ENCODE measurements around the gene PGA3.
"Not testable (repeated sequence)": the region's sequence is repeated elsewhere in the genome, so short reads cannot be mapped to it uniquely, and the experiment has no call there.

Gene PGA3

DNA sequence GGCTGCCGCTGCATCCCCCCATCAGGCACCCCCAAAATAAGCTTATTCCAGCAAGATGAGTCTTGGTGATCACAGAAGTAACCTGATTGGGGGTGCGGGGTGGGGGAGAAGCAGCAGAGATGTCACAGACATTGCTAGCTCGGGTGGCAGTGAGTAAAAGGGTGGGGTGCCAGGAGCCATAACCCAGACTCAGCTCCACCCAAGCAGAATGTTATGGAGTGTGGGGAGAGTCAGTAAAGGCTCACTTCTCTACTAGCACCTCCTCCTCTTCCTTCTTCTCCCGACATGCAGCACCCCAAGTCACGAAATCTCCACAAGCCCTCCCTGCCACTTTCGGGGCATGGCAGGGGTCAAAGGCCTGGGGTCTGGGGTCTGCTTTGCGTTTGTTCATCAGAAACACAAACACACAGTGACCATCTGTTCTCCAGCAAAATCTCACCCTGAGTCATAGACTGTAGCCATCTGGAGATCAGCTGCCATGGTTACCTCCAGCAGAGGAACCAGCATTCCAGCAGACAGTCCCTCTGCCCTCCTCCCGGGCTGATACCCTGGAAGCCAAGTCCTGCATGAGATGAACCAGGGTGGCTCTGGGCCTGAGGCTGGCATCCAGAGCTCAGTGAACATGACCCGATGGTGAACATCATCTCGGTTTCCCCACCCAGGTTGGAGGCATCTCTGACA lies 42.1 kb downstream of the PGA3 start:
- H3K27me3 ChIP-seq (replicated peaks; ENCODE audit: control insufficient read depth, insufficient read depth, low read length); H3K4me3 ChIP-seq (replicated peaks; ENCODE audit: low read depth, low read length); DNase-seq (ENCODE audit: extremely low read depth, insufficient read length); H3K36me3 ChIP-seq (ENCODE audit: control insufficient read depth, insufficient read depth, low read length): not testable (repeated sequence)

DNA sequence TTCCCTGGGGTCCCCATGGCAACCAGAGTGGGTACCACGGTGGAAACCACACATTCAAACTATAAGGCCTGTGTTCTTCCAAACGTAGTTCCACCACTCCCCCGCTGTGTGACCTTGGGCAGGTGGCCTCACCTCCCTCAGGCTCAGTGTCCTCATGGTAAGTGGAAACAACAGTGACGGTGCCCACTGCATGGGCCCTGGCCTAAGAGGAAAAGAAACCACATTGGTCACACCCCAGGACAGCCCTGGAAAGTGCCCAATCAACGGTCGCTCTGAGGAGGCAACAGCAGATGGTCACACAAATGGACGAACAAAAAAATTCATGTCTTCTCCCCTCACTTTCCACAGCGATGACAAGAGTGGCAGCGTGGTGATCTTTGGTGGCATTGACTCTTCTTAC lies 44.8 kb downstream of the PGA3 start:
- DNase-seq (ENCODE audit: extremely low read depth, insufficient read length); H3K36me3 ChIP-seq (ENCODE audit: control insufficient read depth, insufficient read depth, low read length); H3K4me3 ChIP-seq (replicated peaks; ENCODE audit: low read depth, low read length); H3K27me3 ChIP-seq (replicated peaks; ENCODE audit: control insufficient read depth, insufficient read depth, low read length): not testable (repeated sequence)

DNA sequence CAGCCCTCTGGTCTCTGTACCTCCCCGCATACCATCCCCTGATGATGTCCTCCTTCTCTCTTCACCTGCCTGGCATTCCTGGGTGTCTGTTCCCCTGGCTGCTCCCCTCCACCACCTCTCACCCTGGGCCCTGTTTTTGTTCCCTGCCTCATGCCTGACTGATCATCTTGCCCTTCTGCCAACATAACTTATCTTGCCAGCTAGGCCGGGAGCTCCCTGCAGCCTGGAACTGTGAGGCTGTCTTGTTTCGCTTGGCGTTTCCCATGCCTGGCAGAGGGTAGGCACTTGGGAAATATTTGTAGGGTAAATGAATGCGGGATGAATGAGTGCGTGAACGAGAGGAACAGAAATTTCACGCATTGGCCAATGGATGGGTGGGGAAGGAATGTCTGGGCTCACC lies 45.9 kb downstream of the PGA3 start:
- H3K4me3 ChIP-seq (replicated peaks; ENCODE audit: low read depth, low read length); H3K36me3 ChIP-seq (ENCODE audit: control insufficient read depth, insufficient read depth, low read length); H3K27me3 ChIP-seq (replicated peaks; ENCODE audit: control insufficient read depth, insufficient read depth, low read length); DNase-seq (ENCODE audit: extremely low read depth, insufficient read length): not testable (repeated sequence)

DNA sequence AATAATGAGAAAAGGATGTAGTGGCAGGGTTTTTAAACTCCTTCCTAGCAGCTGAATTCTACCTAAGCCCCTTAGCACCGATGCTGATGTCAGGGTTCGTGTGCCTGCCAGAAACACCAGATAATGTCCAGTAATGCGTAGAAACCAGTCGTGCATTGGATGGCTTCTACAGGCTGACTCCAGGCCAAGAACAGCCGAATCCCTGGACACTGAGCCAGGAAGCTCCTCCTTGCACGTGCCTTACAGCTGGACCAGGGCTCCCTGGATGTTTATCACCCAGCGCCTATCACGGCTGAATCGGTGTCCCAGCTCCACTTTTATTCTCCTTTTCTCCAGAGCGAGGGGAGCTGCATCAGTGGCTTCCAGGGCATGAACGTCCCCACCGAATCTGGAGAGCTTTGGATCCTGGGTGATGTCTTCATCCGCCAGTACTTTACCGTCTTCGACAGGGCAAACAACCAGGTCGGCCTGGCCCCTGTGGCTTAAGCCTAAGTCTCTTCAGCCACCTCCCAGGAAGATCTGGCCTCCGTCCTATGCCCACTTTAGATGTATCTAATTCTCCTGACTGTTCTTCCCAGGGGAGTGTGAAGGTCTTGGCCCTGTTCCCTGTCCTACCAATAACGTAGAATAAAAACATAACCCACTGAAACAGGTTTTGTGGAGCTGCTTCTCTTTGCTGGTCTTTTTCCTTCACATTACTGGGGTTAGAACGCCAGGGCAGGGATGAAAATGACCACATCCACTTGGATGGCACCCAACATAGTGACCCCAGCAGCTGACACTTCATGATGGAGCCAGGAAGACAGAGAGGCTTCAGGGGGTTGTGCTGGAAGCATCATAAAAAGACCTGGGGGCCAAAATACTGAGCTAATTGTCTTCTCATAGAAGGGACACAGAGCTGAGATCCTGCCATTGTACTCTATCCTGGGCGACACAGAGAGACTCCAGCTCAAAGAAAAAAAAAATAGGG lies 47.8 kb downstream of the PGA3 start:
- not testable (repeated sequence) for DNase-seq (ENCODE audit: extremely low read depth, insufficient read length); H3K36me3 ChIP-seq (ENCODE audit: control insufficient read depth, insufficient read depth, low read length); H3K27me3 ChIP-seq (replicated peaks; ENCODE audit: control insufficient read depth, insufficient read depth, low read length); H3K4me3 ChIP-seq (replicated peaks; ENCODE audit: low read depth, low read length)

DNA sequence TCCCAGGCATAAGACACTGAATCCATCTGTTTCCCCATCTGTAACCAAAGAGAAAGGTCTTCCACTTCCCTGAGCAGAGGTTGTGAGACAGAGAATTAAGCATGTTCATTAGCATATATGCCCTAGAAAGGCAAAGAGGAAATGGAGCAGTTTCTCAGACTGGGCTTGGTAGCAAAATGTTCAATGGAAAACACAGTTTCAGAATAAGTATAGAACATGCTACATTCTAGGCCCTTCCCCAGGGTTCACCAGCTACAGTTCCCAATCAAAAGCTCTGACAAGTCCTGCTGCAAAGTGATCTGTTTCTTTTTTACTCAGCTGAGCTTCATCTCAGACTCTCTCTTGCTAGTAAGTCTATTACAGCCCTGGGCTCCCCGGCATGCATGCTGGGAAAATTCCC lies 49.0 kb downstream of the PGA3 start:
- not testable (repeated sequence) for DNase-seq (ENCODE audit: extremely low read depth, insufficient read length); H3K36me3 ChIP-seq (ENCODE audit: control insufficient read depth, insufficient read depth, low read length); H3K27me3 ChIP-seq (replicated peaks; ENCODE audit: control insufficient read depth, insufficient read depth, low read length); H3K4me3 ChIP-seq (replicated peaks; ENCODE audit: low read depth, low read length)

DNA sequence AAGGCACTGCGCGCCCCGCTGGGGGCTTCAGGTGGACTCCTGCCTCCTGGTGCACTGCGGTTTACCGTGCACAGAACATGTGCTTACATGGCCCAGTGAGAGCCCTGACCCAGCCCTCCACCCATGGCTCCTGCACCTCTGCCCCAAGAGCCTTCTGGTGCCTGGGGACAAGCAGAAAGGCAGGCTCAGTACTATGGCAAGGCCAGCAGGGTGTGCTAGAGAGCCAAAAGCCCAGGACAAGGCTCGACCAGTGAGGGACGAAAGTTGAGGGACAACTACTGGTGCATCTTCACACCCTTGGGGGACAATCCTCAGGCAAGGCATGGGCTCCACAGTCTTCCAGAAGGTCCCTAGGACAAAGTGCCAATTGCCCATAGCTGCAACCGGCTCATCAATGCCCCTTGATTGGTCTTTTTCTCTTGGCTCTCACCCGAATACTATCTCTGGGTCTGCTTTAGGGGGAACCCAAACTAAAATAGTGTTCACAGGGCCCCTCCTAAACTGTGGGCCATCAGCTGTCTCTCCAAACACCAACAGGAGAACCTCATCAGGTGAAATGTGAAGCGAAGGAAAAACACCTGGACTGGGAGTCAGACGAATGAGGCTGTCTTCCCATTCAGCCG lies 51.2 kb downstream of the PGA3 start:
- no peak overlapping the region for H3K4me3 ChIP-seq (replicated peaks; ENCODE audit: low read depth, low read length)
- DNase-seq (ENCODE audit: extremely low read depth, insufficient read length) = peak; percentile 33
- H3K36me3 ChIP-seq (ENCODE audit: control insufficient read depth, insufficient read depth, low read length) = no peaks in the 10 kb centered on the region; the same call in 1 of the 2 replicates
- TF ChIP-seq, protein P1, sequence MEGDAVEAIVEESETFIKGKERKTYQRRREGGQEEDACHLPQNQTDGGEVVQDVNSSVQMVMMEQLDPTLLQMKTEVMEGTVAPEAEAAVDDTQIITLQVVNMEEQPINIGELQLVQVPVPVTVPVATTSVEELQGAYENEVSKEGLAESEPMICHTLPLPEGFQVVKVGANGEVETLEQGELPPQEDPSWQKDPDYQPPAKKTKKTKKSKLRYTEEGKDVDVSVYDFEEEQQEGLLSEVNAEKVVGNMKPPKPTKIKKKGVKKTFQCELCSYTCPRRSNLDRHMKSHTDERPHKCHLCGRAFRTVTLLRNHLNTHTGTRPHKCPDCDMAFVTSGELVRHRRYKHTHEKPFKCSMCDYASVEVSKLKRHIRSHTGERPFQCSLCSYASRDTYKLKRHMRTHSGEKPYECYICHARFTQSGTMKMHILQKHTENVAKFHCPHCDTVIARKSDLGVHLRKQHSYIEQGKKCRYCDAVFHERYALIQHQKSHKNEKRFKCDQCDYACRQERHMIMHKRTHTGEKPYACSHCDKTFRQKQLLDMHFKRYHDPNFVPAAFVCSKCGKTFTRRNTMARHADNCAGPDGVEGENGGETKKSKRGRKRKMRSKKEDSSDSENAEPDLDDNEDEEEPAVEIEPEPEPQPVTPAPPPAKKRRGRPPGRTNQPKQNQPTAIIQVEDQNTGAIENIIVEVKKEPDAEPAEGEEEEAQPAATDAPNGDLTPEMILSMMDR (IDR thresholded peaks at IDR 0.05; ENCODE audit: insufficient read depth, low read length, poor library complexity, severe bottlenecking) = peak; percentile 98
- H3K27me3 ChIP-seq (replicated peaks; ENCODE audit: control insufficient read depth, insufficient read depth, low read length) = no peaks in the 10 kb centered on the region

DNA sequence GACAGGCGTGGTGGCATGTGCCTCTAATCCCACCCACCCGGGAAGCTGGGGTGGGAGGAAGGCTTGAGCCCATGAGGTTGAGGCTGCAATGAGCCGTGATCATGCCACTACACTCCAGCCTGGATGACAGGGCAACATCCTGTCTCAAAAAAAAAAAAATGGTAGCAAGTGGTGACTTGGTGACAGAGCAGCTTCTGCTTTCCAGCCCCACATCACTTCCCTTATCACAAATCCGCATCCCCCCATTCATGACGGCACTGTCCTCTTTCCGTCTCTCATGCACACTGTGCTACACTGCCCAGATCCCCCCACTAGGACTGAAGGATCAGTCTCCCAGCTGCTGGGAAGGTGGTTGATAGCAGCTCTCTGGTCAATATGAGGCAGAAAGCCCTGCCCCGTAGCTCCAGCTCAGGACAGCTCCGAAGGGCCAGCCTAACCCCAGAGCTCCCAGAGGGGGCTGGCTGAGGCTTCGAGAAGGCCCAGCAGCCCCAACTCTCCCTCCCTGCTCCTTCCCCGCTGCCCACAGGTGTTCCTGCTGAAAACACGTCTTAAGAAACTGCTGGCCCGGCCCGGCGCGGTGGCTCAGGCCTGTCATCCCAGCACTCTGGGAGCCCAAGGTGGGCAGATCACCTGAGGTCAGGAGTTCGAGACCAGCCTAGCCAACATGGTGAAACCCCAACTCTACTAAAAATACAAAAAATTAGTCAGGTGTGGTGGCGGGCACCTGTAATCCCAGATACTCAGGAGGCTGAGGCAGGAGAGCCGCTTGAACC lies 53.6 kb downstream of the PGA3 start:
- Histone ChIP-seq H3K36me3 (ENCODE audit: control insufficient read depth, insufficient read depth, low read length) (no peaks in the 10 kb centered on the region; the same call in none of the 2 replicates), H3K4me3 (replicated peaks; ENCODE audit: low read depth, low read length) (no peak overlapping the region), H3K27me3 (replicated peaks; ENCODE audit: control insufficient read depth, insufficient read depth, low read length) (no peaks in the 10 kb centered on the region)
- TF ChIP-seq, protein P1 (IDR thresholded peaks at IDR 0.05; ENCODE audit: insufficient read depth, low read length, poor library complexity, severe bottlenecking) = no peak
- no peak for DNase-seq (ENCODE audit: extremely low read depth, insufficient read length)

Data from GM06990 (cell line).